HG02610 (cell line): Measurements from ENCODE around the gene EME2.

Experiments
- ATAC-seq: cut with Tn5 transposase; IDR thresholded peaks from one replicate; pipeline ENCODE4 v1.9.1; 2021; ENCODE audit warnings: mild to moderate bottlenecking, moderate library complexity; ENCODE audit not compliant: unreplicated experiment

Gene EME2

DNA sequence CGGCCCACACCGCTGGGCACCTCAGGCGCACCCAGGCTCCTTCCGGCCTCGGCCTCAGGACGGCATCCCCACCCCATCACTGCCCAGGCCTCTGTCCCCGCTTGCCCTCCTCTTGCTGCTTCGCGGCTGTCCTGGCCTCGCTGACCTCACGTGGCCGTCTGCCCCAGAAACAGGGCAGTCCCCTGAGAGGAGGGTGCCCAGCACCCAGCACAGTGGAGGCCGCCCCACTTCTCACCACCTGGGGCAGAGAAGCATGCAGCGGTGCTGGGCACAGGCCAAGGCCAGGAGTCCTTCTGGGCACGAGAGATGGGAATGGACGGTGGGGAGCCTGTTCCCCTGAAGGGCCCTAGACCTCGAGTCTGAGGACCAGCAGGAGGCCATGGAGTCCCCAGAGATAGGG is 45.1 kb downstream of the EME2 start:
- ATAC-seq: no peak

- no peak for ATAC-seq
These were observed 45.7 kb downstream of the EME2 start for GRCh38 chr16:1818204-1818872.

GRCh38 chr16:1818873-1819525 is 46.4 kb downstream of the EME2 start:
- ATAC-seq: no peak

GRCh38 chr16:1819611-1820010 is 47.0 kb downstream of the EME2 start:
- ATAC-seq: no peak

DNA sequence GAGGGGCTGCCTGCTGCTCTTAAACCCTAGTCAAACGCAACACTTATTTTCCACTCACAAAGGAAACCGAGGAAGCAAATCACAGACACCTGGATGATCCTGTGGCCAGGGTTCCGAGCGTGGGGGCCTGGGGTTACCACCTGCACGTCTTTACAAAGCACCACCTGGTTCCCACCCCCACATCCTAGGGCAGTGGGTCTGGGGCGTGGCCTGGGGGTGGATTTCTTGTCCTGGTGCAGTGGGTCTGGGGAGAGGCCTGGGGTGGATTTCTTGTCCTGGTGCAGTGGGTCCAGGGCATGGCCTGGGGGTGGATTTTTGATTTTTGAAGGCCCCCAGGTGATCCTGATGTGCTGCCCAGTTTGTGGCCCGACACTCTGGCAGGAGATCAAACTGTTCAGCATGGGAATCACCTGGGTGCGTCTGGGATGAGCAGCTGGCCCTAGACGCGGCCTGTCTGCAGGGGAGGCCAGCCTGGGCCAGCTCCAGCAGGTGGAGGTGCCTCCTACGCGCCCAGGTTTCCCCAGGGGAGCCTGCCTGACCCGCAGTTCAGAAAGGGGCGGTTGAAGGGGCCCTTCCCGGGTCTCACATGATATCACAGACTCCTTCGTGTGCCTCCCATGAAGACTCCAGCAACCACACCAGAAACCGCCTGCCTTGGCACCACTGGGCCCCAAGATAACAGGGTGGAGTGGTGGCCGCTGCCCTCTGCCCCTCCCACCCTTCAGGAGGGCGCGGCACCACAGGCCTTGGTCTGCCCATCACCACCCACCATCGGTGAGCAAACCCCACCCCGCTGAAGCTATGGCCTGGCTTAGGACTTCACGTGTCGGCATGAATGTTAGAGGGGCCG is 47.7 kb downstream of the EME2 start:
- ATAC-seq: no peak

DNA sequence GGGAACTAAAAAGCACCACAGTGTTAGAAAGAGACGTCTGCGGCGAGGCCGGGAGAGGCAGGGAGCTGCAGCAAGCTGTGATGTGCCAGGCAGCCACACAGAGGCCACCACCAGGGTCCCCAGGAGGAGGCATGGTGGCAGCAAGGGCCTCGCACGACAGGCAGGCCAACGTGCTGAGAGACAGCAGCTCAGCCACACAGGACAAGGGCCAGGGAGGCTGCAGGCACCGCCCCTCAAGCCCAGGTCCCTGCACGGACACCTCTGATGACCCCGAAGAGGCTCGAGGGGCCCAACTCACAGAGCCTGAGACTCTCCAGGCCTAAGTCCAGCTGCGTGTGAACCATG is 48.3 kb downstream of the EME2 start:
- no peak for ATAC-seq

DNA sequence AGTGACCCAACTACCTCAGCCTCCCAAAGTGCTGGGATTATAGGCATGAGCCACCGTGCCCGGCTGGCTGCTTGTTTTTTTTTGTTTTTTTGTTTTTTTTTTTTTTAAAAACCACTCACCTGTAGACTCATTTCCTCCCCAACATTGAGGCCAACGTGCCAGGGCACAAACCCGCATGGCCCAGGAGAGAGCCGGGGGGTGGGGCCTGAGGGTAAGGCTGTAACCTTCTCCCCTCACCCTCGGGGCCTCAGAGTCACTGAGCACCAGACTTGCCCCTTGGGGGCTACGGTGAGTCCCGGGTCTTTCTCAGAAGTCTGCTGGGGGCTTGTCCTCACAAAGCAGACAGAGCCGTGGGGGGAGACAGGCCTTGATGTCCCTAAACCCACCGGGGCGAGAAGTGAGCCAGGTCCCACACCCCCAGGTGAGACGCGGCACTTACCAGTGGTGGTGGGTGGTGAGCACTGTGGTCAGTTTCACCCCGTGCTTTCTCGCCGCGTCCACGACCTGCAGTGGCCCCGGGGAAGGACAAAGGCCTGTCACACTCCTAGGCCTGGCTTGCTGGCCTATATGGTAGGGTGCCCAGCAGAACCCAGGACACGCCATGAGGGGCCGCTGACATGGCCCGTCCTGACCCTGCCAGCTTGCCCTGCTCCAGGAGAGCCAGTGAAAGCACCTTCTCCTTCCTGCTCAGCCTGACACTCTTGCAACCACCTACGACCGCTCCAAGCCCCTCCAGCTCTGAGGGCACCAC is 49.4 kb downstream of the EME2 start:
- ATAC-seq: no peak

GRCh38 chr16:1822801-1823200 is 50.2 kb downstream of the EME2 start:
- ATAC-seq: no peak

- no peak for ATAC-seq
These were observed 51.2 kb downstream of the EME2 start for GRCh38 chr16:1823821-1824220.

DNA sequence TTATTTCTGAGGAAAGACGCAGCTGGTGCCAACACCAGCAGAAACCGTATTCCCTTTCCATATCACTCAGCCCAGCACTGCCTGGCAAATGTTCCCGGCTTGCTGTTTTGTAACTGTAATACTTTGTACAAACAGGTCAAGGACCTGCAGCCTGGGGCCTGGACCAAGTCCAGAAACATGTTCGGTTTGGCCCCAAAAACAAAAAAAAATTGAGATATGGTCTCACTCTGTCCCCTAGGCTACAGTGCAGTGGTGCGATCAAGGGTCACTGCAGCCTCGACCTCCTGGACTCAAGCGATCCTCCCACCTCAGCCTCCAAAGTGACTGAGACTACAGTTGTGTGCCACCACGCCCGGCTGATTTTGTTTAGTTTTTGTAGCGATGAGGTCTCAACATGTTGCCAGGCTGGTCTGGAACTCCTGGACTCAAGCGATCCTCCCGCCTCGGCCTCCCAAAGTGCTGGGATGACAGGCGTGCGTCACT is 52.8 kb downstream of the EME2 start:
- ATAC-seq: no peak
